IPS DF 6.9 (cell line): ENCODE measurements around the gene ADCY4.

Experiments used
- DNase-seq: peaks from one replicate; pipeline ENCODE4 v3.0.0-alpha.2; 2013; ENCODE audit warnings: low read depth, low spot score
- H3K27ac ChIP-seq: one replicate; pipeline ENCODE4 v1.5.1; 2013; ENCODE audit warnings: low read length, control low read depth
- H3K27me3 ChIP-seq: 2 replicates; pipeline ENCODE4 v1.6.1; 2013; ENCODE audit warnings: mild to moderate bottlenecking, low read length; ENCODE audit not compliant: control insufficient read depth, insufficient read depth
- H3K36me3 ChIP-seq: 2 replicates; pipeline ENCODE4 v1.6.1; 2013; ENCODE audit warnings: low read length; ENCODE audit not compliant: control insufficient read depth, insufficient read depth
- H3K4me1 ChIP-seq: 2 replicates; pipeline ENCODE4 v1.6.1; 2013; ENCODE audit warnings: low read length; ENCODE audit not compliant: control insufficient read depth, insufficient read depth
- H3K4me3 ChIP-seq: 2 replicates; pipeline ENCODE4 v1.5.1; 2013; ENCODE audit warnings: mild to moderate bottlenecking, low read length
- H3K9me3 ChIP-seq: 2 replicates; pipeline ENCODE4 v1.6.1; 2013; ENCODE audit warnings: low read length, inconsistent platforms; ENCODE audit not compliant: control insufficient read depth, insufficient read depth
- WGBS: extraction: QIAGEN DNeasy Blood & Tissue Kit; methylation state at CpG from one replicate; pipeline ENCODE4 v1.1.7; 2013; ENCODE audit warnings: mixed read lengths, missing lambda C conversion rate; ENCODE audit not compliant: insufficient read length, insufficient coverage; 5-methylcytosine and 5-hydroxymethylcytosine counted together

Gene ADCY4

DNA sequence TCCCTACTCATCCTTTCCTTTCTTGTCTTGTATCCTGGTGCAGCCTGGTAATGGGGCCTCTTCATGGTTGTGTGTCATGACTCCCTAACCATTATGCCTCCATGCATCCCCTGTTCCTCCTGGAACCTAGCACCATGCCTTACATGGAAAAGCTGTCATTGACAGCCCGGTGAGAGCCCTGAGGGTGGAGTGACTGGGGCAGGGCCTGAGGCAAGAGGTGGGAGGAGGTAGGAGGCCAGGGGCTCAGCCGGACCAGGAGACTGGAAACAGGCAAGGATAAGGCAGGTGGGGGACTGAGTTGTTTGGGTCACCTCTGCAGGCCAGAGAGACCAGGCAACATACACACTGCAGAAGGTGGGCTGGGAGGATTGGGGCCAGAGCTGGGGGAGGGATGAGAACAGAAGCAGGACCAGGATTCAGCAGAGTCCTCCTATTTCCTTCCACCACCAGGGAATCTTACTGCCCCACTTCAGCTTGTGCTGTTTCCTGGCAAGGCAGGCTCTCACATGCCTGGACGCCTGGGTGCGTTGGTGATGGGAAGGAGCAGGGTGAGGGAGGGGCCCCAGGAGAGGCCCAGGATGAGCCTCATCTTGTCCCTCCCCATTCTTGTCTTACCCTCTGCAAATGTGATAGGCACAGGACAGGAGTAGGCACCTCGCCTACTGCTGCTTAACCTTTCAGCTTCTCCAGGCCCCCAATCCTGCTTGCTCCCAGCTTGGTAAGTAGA, 25.2 kb downstream of the ADCY4 start, which contains the start of gene LTB4R2:
Gene LTB4R2, plus strand, starts transcription at position 603 of the 727 bp plus-strand sequence. CDS start 525 bp downstream, outside the sequence.
- Histone ChIP-seq H3K4me1 (peaks cover 4% of the 10 kb centered on the region; the same call in 1 of the 2 replicates), H3K27ac (no peak within 1 kb of the TSS), H3K4me3 (peak within 1 kb of the TSS; percentile 45; the same call in 1 of the 2 replicates), H3K36me3 (peaks cover 12% of the 10 kb centered on the region; the same call in 1 of the 2 replicates), H3K9me3 (no peaks in the 10 kb centered on the region), H3K27me3 (no peaks in the 10 kb centered on the region)
- no peak for DNase-seq
- WGBS = no CpG with 5 or more reads among the region's 5 CpGs

DNA sequence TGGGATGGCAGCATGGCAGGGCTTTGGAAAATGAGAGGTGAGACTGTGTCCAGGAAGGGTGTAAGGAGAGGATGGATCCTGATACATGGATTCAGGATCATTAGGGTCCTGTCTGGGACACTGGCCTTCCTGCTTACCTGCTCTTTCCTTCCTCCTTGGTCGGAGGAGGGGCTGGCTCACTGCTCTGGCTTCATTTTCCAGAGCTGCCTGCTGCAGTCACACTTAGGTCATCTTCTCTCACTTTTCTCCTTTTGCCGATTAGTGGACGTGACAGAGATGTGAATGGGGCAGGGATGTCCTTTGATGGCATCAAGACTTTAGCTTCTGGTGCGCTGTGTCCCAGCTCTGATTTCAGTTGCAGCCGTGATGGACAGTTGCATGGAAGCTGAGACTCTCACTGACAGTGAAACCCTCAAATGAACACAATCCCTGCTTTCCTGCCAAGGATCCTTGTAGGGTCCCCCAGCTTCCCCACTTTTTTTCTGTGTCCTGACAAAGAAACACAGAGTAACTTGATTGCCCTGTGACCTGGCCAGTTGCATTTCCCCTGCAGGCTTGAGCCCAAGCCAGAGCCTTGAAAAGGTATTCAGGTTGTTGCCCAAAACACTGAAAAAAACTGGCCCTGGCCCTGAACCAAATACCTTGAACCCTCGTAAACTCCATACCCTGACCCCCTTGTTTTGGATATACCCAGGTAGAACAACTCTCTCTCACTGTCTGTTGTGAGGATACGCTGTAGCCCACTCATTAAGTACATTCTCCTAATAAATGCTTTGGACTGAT, 26.3 kb downstream of the ADCY4 start:
- Histone ChIP-seq H3K4me3 (no peak overlapping the region), H3K9me3 (no peaks in the 10 kb centered on the region), H3K27ac (no peak overlapping the region), H3K27me3 (no peaks in the 10 kb centered on the region), H3K4me1 (peaks cover 4% of the 10 kb centered on the region; the same call in 1 of the 2 replicates), H3K36me3 (peaks cover 23% of the 10 kb centered on the region)
- WGBS = no CpG with 5 or more reads among the region's 7 CpGs
- no peak for DNase-seq

DNA sequence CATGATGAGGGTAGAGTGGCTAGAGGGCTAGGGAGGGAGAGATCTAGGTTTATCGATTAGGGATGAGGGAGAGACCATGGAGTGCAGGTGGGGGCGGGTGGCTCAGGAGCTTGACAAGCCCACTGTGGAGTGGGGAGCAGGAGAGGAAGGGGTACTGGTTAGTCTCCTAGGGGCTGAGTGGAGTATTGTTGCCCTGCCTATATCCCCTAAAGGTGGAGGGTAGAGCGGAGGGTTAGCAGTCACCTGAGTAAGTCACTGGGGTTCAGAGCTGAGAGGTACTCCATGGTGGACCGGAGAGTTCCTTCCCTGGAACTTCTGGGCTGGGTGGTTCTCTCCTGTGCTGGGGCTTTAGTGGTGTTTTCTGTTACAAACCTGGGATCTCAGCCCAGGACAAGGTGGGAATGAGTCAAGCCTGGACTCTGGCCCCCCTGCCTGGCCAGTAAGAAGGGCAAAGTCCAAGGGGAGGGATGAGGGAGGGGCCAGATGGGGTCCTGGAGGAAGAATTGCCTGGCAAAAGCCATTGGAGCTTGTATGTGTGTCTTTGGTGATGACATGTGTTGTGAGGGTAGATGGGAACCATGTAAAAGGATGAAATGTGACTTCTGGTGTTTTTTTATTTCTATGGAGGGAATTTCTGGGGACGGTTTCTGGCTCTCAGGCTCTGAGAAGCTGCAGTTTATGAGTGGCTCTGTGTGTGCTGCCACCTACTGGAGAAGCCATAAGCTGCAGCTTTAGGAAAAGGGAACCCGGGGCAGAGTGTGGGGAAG, 27.1 kb downstream of the ADCY4 start, which contains the start of gene CIDEB:
Gene CIDEB, minus strand, starts transcription at position 403 of the 767 bp plus-strand sequence. Its CDS starts 119 bp downstream, at position 284.
- WGBS = no CpG with 5 or more reads among the region's 6 CpGs
- peaks cover 4% of the 10 kb centered on the region; the same call in 1 of the 2 replicates for H3K4me1 ChIP-seq
- H3K9me3 ChIP-seq = no peaks in the 10 kb centered on the region
- peaks cover 25% of the 10 kb centered on the region for H3K36me3 ChIP-seq
- DNase-seq = no peak
- H3K27ac ChIP-seq = no peak within 1 kb of the TSS
- H3K27me3 ChIP-seq = no peaks in the 10 kb centered on the region
- H3K4me3 ChIP-seq = no peak within 1 kb of the TSS

DNA sequence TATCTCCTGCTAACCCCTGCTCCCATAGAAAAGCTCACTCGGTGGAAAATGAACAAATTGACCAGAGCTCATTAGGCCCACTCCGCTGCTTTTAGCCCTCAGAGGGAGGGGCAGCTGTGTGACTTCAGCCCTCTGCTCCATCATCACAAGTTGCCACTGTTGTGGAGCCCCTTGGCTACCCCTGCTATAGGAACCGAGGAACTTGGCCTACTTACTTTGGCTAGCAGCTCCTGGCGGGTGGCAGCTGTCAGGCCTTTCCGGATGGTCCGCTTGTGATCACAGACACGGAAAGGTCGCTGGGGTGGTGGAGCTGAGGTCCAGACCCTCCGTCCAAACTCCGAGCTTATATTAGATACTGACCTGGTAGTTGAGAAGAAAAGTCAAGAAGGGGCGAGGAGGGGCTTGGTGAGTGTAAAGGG, 27.7 kb downstream of the ADCY4 start:
- peaks cover 4% of the 10 kb centered on the region; the same call in 1 of the 2 replicates for H3K4me1 ChIP-seq
- H3K27ac ChIP-seq = no peak overlapping the region
- no peaks in the 10 kb centered on the region for H3K27me3 ChIP-seq
- H3K9me3 ChIP-seq = no peaks in the 10 kb centered on the region
- no peak overlapping the region for H3K4me3 ChIP-seq
- no CpG with 5 or more reads among the region's 11 CpGs for WGBS
- H3K36me3 ChIP-seq = peaks cover 26% of the 10 kb centered on the region
- no peak for DNase-seq

DNA sequence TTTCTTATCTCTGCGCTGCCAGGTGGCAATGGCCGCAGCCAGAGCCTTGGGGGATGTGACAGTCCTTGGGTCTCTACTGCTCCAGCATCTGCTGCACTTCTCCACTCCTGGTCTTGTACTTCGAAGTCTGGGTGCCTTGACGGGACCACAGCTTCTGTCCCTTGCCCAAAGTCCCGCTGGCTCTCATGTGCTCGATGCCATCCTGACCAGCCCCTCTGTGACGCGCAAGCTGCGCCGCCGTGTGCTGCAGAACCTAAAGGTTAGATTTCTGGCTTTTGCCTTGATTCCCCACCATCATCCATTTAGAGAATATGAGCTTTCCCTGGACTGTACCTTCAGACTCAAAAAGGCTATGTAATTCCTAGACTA, 30.9 kb downstream of the ADCY4 start:
- H3K27ac ChIP-seq = no peak overlapping the region

DNA sequence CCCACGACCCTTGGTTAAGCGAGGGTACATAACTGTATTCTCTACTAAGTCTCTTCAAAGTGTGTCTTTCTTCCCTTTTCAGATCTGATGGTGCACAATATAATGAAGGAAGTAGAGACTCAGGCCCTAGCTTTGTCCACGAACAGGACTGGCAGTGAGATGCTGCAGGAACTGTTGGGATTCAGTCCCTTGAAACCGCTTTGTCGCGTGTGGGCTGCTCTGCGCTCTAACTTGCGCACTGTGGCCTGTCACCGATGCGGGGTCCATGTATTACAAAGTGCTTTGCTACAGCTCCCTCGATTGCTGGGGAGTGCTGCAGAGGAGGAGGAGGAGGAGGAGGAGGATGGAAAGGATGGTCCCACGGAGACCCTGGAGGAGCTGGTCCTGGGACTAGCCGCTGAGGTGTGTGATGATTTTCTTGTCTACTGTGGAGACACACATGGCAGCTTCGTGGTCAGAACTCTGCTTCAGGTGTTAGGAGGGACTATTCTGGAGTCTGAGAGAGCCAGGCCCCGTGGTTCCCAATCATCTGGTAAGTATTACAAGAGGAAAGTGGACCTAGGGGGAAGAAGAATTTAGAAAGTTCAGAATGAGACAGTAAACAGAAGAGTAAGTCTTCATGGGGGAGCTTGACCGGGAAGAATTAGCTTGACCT, 34.4 kb downstream of the ADCY4 start:
- H3K36me3 ChIP-seq = peaks cover 22% of the 10 kb centered on the region
- no peak overlapping the region for H3K27ac ChIP-seq
- no CpG with 5 or more reads among the region's 16 CpGs for WGBS
- peak overlapping the region; percentile 81 for H3K4me3 ChIP-seq
- no peaks in the 10 kb centered on the region for H3K27me3 ChIP-seq
- DNase-seq = no peak
- H3K9me3 ChIP-seq = no peaks in the 10 kb centered on the region
- H3K4me1 ChIP-seq = no peaks in the 10 kb centered on the region

More for the DNA sequence above, 30.9 kb downstream of the ADCY4 start:
- Histone ChIP-seq H3K9me3 (no peaks in the 10 kb centered on the region), H3K4me3 (no peak overlapping the region), H3K36me3 (peaks cover 33% of the 10 kb centered on the region), H3K27me3 (no peaks in the 10 kb centered on the region), H3K4me1 (no peaks in the 10 kb centered on the region)
- WGBS = no CpG with 5 or more reads among the region's 11 CpGs
- no peak for DNase-seq

DNA sequence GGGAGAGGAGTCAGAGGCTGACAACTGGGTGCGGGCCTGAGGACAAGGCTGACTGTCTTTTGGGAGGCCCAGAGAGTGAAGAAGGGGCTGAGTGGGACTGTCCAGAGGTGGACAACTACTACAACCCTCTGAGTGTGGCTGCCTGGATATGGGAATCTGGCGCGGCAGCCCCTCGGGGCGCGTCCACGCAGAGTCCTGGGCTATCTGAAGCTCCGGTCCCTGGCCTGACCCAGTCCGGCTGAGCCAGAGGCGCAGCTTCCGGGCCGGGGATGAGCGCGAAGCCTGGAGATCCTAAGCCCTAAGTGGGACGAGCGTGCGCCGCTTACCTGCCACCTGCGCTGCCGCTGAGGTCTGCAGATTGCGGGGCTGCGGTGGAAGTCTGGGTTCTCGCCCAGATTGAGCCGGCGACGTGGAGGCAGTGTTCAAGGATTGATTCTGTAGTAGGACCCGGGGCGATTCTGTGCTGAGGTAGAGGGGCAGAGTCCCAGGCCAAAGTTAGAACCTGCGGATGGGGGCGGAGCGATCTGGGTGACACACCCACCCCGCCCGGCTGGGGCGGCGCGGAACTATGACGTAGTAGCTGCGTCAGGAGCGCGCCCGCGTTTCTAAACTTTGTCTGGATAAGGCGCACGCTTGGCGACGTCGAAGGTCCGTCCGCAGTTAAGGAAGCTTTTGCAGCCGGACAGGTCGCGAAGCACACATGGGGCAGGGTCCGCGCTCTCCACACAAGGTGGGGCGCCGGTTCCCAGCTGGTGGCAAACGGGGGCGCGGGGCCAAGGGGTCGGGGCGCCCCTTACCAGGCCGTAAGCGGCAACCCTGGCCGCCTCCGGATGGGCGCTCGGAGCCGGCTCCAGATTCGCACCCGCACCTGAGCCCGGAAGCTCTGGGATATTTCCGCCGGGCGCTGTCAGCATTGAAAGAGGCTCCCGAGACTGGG, 35.3 kb downstream of the ADCY4 start, which contains the start of the genes DHRS1 and NOP9:
Gene DHRS1, minus strand, starts transcription at position 526 of the 937 bp plus-strand sequence. CDS start 674 bp downstream, outside the sequence.
Gene NOP9, plus strand, starts transcription at position 596 of the 937 bp plus-strand sequence. Its CDS starts 105 bp downstream, at position 701.
- H3K36me3 ChIP-seq = peaks cover 20% of the 10 kb centered on the region
- H3K27me3 ChIP-seq = no peaks in the 10 kb centered on the region
- DNase-seq = no peak
- H3K27ac ChIP-seq = no peak within 1 kb of the TSS
- H3K4me1 ChIP-seq = no peaks in the 10 kb centered on the region
- WGBS = no CpG with 5 or more reads among the region's 75 CpGs
- peak within 1 kb of the TSS; percentile 81 for H3K4me3 ChIP-seq
- no peaks in the 10 kb centered on the region for H3K9me3 ChIP-seq

DNA sequence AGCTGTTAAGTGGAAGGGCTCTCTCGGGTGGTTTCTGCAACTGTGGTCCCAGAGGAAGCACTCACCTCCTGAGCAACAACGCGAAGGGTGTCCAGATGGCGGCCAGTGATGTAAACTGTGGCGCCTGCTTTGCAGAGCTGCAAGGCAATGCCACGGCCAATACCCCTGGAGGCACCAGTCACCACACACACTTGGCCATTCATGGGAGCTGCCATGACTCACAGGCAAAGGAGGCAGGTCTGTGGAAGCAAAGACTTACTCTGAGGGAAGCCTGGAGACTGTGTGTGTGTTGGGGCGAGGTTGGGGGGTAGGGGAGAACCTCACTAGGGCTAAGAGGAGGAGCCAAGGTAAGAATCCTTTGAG, 36.0 kb downstream of the ADCY4 start:
- Histone ChIP-seq H3K36me3 (peaks cover 13% of the 10 kb centered on the region), H3K9me3 (no peaks in the 10 kb centered on the region), H3K27ac (no peak overlapping the region), H3K4me1 (no peaks in the 10 kb centered on the region), H3K27me3 (no peaks in the 10 kb centered on the region), H3K4me3 (peak overlapping the region; percentile 81; the same call in 1 of the 2 replicates)
- no peak for DNase-seq
- no CpG with 5 or more reads among the region's 7 CpGs for WGBS
